HG03460 (cell line): ENCODE data around the gene FARP2.

Experiments
- ATAC-seq: cut with Tn5 transposase; IDR thresholded peaks from one replicate; pipeline ENCODE4 v1.9.1; 2021; ENCODE audit not compliant: unreplicated experiment

Gene FARP2

DNA sequence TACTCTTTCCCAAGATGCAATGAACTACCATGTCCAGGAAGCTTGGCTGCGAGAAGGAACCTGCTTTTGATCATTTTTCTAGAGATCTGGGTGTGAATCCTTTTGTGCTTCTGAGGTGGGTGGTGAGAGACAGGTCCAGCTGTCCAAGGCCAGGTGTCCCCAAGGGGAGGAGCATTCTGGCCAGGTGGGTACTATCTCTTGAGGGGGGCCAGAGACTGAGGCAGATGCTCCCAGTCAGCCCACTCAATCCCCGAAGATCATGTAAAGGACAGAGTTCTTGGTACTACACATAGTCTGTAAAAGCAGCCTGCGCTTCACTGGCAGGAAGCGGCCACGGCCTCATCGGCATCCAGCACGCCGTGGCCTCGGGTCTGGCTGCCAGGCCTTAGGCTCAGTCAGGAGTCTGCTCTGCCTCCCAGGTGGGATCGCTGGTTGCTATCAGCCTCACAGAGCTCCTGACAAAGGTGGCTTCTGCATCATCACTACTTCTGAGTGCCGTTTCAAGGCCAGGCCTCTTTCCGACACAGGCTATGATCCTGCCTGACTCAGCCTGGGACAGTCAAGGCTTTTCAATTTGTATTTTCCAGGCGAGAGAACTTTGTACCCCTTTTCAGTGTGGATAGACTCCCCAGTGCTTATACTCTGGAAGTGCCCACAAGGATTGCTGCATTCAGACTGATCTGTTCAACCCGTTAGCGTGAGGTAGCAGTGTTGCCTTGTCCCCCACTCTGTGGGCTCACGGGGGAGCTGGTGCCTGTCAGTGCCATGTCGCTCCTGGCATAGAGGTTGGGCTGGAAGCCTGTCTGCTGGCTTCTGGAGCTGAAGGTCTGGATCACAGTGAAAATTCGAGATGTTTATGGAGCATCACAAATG is 123.2 kb downstream of the FARP2 start:
- no peak for ATAC-seq

DNA sequence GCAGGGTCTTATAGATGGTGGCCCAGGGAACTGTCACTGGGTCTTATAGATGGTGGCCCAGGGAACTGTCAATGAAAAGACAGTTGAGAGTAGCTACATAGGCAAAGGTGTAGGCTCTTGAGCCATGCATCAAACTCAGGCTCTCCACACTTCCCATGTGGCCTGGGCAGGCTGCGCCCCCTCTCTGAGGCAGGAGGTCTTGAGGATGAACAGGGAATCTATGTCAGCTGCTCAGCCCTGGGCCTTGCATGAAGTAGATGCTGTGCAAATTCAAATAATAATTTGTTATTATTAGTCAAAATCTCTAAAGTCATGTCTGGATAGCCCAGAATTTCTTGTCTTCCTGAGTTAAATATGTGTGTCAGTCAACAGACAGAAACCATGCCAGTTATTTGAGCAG is 125.6 kb downstream of the FARP2 start:
- ATAC-seq = no peak

DNA sequence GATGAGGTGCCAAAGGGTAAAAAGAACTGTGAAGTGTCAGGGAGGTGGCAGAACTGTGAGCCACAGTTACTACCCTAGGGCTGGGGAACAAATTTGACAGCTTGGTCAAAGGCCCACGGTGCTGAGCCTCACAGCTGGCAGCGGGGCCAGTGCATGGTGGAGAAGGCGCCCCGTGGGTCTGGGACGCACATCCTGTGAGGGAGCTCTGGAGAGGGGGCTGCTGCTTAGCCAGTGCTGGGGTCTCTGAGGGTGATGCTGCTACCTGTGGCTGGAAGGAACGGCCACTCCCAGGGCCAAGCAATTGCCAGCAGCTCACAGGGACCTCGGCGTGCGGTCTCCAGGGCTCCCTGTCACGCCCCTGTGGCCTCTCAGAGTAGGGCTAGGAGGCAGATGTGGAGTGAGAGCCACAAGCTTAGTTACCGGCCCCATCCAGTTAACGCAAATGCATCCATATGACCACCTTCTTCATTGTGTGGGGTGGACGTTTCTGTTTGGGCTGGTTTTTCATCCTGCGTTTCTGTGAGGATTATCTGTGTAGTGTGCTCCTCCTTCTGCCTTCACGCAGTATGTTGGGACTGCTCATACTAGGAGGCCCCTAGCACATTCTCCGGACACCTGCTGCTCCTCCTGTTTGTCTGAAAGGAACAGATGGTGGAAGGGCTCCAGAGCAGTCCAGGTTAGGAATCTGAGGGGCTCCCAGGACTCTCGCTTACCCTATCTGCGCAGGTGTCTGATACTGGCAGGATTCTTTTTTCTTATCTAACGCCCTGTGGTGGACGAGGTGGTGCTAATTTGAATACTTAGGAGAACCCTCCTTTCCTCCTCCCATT is 126.3 kb downstream of the FARP2 start:
- no peak for ATAC-seq

DNA sequence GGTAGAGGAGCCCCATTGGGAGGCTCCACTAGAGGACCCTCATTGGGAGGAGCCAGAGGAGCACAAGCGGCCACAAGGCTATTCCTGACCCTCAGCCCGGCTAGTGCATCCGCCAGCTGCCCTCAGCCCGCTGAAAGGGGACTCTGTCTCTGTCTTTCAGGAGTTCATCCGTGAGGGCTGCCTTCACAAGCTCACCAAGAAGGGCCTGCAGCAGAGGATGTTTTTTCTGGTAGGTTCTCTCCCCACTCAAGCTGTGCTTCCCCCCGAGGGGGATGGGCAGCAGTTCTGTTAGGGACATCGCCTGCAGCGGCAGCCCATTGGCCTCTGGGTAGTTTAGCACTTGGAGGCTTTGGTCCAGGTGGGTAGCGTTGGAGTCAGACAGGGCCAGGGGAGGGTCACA is 127.2 kb downstream of the FARP2 start:
- no peak for ATAC-seq

DNA sequence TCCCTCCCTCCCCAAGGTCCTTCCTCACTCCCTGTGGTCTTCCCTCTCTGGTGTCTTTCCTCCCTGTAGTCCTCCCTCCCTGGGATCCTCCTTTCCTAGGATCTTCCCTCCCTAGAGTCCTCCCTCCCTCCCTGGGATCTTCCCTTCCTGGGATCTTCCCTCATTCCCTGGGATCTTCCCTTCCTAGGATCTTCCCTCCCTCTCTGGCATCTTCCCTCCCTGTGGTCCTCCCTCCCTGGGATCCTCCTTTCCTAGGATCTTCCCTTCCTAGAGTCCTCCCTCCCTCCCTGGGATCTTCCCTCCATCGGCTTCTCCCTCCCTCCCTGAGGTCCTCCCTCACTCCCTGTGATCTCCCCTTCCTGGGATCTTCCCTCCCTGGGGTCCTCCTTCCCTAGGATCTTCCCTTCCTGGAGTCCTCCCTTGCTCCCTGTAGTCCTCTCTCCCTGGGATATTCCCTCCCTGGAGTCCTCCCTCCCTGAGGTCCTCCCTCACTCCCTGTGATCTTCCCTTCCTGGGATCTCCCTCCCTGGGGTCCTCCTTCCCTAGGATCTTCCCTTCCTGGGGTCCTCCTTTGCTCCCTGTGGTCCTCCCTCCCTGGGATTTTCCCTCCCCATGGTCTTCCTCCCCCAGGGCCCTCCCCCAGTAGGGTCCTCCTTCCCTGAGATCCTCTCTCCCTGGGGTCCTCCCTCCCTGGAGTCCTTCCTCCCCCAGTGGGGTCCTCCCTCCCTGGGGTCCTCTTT is 129.3 kb downstream of the FARP2 start:
- no peak for ATAC-seq

DNA sequence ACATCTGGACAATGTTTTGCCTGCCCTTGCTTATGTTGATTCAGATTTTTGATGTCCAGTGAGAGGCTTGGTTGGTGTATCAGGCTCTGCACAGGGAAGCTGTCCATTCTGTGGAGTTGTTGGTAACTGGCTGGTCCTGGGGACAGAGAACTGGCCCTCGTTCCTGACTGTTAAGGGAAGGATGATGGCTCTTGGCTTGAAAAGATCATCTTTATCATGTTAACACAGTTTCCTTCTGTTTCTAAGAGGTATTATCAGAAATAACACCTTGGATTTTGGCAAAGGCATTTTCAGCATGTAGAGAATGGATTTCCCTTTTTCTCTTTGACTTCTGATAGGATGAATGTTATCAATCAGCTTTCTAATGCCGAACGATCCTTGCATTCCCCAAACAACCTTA is 133.0 kb downstream of the FARP2 start:
- no peak for ATAC-seq

DNA sequence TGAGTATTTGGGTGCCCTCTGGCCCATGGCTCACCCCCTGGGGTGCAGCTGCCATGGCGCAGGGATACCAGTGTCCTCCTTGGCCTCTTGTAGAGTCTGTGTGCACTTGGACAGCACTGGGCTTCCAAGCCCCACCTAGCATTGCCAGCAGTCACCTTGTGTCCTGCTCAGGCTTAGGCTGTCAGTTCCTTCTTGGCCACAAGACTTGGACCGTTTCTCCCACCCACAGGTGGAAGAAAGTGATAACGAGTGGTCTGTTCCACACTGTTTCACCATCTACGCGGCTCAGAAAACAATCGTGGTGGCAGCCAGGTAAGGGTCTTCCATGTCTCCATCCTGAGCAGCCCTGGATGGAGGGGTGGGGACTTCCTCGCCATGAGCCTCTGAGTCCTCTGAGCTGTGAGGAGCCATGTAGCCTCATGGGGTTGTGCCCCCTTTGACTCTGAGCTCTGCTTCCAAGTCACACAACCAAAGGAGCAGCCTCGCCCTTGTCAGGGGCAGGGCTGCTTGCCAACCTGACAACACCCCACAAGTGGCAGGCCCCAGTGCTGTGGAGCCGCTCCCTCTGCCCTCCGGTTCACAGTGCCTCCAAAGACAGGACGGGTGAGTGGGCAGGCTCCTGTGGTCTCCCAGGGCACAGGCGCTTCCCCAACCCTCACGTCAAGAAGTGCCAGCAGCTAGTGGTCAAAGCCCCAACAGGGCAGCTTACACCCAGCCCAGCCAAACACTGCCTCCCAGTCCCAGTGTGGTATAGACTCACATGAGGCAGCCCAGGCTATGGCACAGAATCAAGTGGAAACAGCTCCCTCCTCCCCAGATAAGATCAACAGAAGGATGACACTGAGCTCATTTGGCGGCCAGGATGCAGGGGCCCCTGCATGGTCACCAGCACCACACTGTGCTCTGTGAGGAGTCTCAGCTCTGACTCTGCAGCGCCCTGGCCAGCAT is 133.9 kb downstream of the FARP2 start:
- no peak for ATAC-seq

DNA sequence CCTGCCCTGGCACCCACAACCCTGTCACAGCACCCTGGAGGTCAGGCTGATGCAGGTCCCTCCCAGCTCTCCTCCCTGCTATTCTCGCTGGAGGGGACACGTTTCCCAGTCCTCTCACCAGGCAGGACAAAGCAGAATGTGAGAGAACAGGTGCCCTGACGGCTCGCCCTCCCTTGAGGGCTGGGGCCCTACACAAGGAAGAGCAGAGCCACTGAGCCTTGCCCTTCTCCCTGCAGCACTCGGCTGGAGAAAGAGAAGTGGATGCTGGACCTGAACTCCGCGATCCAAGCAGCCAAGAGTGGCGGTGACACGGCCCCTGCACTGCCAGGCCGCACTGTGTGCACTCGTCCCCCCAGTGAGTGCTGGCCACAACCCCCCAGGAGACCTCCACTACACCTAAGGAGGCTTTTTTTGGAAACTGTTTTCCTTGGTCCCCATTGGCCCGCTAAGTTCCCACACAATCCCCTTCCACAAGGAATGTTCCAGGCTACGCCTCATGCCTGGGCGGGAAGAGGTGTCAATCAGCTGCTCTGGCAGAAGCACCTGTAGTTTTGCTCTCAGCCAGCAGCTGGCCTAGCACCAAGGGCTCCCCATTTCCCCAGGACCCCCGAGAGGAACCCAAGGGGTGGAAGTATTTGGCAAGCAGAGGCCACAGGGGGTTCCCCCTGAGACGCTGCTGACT is 134.9 kb downstream of the FARP2 start:
- no peak for ATAC-seq

DNA sequence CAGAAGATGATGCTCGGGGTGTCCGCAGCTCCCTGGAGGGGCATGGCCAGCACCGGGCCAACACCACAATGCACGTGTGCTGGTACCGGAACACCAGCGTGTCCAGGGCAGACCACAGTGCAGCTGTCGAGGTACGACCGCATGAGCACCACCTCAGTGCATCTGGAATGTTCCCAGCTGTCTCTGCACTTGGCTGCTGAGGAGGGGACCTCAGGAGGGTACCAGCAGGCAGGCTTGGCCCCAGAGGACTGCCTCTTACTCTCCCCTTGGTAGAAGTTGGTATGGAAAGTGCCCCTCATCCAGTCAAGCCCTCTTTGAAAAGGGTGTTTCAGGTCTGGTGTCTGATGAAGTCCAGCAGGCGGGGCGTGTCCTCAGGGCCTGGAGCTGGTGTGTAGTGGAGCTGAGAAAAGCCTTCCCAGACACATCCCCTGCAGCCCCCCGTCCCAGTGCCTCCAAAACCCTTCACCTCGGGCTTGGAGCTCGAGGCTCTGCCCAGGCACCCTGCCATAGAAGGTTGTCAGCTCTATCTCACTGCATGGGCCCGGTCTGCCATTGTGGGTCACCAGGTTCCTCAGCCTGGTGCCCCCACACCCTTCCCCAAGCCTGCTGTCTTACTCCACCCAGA is 135.6 kb downstream of the FARP2 start:
- no peak for ATAC-seq

DNA sequence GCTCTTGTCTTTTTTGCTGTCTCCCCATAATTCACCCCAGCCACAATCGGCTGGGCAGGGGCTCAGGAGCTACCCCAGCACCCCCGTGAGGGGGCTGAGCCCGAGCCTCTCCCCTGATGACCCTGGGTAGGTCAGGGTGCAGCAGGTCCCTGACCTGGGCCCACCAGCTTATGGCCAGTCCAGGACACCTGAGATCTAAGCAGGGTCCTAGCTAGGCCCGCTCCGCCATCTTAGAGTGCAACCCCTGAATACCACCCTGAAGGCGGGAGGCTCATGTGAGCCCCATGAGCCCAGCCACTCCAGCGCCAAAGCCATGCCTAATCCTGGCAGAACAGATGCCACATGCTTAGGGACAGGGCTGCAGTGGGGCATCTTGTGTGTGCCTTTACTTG is 136.1 kb downstream of the FARP2 start:
- no peak for ATAC-seq

DNA sequence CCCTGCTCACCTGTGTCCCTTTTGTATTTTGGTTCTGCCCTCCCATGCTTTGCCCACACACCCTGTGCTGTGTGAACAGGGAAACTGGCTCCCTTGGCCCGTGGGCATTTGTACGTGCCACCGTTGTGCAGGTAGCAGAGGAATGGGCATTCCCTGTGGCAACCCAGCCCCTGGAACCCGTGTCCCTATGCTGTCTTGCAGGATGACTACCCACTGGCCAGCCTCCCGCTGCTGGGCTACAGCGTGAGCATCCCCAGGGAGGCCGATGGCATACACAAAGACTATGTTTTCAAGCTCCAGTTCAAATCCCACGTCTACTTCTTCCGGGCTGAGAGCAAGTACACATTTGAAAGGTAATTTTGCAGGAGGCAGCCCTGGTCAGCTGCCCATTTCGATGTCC is 137.0 kb downstream of the FARP2 start:
- ATAC-seq = no peak

DNA sequence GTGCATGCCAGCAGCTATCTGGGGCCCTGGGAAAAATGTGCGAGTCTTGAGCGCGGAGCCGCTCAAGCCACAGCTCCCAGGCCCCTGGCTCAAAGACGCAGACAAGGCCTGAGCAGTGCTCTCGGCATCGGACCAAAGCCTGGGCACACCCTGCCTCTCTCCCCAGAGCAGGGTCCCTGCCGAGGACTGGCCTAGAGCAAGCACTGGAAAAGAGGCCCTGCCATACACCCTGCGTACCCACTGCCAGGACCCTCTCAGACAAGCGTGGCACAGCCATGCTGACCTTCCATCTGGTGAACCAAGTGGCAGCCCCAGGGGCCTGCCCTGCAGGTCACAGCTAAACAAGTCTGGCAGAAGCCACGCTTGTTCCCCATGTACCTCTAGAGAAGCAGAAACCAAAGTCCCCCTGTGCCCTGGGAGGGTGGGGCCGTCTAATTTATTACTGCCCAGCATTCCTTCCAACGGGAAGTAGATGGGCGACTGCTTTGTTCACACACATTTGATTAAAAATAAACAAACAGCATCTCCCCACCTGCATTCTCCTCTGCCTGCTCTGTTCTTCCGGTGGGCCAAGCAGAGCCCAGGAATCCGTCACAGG is 138.3 kb downstream of the FARP2 start:
- no peak for ATAC-seq

DNA sequence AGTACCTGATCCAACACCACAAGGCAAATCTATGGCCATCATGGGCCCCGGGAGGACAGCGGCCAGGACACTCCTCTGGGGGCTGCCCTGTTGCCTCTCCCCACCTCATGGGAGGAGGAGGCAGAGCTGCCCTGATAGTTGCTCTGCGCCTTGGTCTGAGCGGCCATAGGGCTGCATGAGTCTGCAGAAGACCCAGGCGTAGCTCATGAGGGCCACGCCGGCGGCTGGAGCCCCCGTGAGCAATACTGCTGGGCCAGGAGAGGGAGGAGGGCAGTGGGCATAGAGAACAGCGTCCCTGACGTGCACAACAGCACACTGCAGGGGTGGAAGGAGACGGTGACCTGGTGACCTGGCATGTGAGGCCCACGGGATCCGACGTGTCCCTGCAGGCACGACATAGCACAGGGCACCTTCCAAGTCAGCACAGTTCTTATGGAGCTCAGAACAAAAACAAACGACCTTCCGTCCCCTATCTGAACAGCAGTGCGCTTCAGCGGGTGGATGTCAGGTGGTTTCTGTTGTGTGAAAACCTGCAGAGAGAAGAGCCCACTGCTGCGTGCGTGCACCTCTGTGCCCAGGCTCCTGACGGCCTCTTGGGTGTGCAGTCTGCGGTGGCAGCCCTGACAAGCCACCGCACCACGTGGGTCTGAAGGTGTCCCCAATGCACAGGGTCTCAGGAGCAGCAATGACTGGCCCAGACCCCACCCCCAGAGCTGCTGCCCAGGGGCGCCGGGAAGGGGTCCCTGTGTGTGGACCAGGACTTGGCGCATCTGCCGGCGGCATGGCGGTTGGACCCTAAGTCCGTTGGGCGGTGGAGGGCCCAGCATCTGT is 139.3 kb downstream of the FARP2 start:
- ATAC-seq = no peak

DNA sequence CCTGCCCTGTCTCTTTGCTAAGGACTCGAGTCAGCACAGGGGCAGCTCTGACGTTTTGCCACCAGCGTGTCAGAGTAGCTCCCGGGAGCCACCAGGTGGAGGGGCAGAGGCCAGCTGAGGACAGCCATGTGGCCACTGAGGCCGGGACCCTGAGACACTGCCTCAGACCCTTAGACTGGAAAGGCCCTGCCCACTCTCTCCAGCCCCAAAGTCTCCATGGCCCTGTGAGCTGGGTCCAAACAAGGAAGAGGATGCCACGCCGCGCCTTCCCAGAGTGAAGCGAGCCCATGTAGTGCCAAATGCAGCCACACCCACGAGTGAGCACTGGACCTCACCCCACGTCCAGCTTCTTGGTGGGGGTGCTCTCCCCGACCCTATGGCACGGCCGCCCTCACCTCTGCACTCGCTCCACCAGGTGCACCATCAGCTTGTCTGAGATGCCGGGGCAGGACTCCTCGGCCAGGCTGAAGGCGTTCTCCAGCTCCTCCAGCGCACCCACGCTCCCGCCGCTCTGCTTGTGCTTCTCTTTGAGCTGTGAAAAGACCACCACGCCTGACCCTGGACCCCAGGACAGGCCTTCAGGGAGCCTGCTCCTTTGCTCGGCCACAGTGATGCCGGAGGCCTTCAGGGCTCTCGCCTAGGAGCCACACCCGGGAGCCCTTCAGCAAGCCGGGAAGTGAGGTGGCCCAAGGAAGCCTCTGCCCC is 140.1 kb downstream of the FARP2 start:
- no peak for ATAC-seq

DNA sequence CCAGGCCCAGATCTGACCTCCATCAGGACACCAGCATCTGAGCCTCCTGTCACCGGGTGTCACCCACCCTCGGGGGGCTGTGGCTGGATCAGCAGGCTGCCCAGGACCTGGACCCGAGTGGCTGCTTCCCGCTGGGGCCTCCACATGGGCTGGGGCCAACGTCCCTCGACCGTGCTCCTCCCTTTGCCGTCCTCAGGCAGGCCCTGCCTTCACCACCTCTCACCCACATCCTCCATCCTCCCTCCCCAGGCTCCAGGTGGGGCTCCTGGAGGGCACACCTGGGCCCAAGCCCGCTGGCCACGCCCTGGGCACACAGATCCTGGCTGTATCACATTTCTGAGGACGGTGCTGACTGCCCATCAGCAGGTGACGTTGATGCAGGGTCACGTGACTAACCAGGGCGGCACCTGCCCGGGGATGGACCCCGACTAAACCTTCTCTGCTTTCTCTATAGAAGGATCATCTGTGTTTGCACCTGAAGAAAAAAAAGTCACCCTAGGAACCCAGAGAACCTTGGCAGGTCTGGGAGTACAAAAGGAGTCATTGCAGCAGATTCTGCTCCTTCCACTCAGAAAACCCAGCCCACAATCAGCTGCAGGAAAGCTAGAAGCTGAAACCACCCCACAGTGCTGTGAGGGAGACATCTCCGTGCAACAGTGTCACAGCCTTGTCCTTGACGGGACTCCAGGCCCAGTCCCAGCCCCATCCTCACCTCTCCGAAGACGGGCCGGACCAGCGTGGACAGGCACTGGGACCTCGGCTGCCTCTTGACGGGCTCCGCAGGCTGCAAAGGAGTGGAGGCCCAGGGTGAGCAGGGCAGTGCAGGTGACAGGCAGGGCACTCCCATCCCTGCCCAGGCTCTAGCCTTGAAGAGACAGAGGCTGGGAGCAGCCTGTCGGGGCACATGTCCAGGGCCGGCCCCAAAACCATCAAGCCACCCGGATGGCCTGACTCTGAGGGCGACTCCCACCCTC is 141.1 kb downstream of the FARP2 start:
- no peak for ATAC-seq
